HG02870 (cell line): ENCODE measurements around the gene ZSWIM4.
"Not testable (repeated sequence)": the region's sequence is repeated elsewhere in the genome, so short reads cannot be mapped to it uniquely, and the experiment has no call there.

Experiments used
- ATAC-seq: cut with Tn5 transposase; IDR thresholded peaks from one replicate; pipeline ENCODE4 v1.9.1; 2021; ENCODE audit warnings: mild to moderate bottlenecking, moderate library complexity; ENCODE audit not compliant: unreplicated experiment

Gene ZSWIM4

GRCh38 chr19:13778398-13778797 is 16.8 kb upstream of the ZSWIM4 start:
- no peak for ATAC-seq

GRCh38 chr19:13778847-13779246 is 16.4 kb upstream of the ZSWIM4 start:
- ATAC-seq = no peak

GRCh38 chr19:13779794-13780193 is 15.4 kb upstream of the ZSWIM4 start:
- ATAC-seq = not testable (repeated sequence)

GRCh38 chr19:13781547-13781946 is 13.7 kb upstream of the ZSWIM4 start:
- no peak for ATAC-seq

- ATAC-seq = no peak
Measured at GRCh38 chr19:13782537-13782936, 12.7 kb upstream of the ZSWIM4 start.

- no peak for ATAC-seq
Measured at GRCh38 chr19:13783565-13784500, 11.4 kb upstream of the ZSWIM4 start.

- ATAC-seq = no peak
Measured at GRCh38 chr19:13784731-13785452, 10.4 kb upstream of the ZSWIM4 start.

- no peak for ATAC-seq
Measured at GRCh38 chr19:13788991-13789390, 6.3 kb upstream of the ZSWIM4 start.

GRCh38 chr19:13790354-13790753 is 4.9 kb upstream of the ZSWIM4 start:
- ATAC-seq = no peak

- not testable (repeated sequence) for ATAC-seq
Measured at GRCh38 chr19:13793317-13793716, 1.9 kb upstream of the ZSWIM4 start.

- ATAC-seq = no peak
Measured at GRCh38 chr19:13794398-13794756, 866 bp upstream of the ZSWIM4 start.

- ATAC-seq = peak; percentile 33
Measured at GRCh38 chr19:13795595-13796300, 505 bp downstream of the ZSWIM4 start.

GRCh38 chr19:13796301-13797057 is 1.2 kb downstream of the ZSWIM4 start:
- ATAC-seq = no peak

GRCh38 chr19:13797058-13797440 is 1.8 kb downstream of the ZSWIM4 start:
- no peak for ATAC-seq

GRCh38 chr19:13797870-13798269 is 2.6 kb downstream of the ZSWIM4 start:
- ATAC-seq = no peak

- no peak for ATAC-seq
Measured at GRCh38 chr19:13799669-13800068, 4.4 kb downstream of the ZSWIM4 start.

- no peak for ATAC-seq
Measured at GRCh38 chr19:13803038-13803437, 7.8 kb downstream of the ZSWIM4 start.

- no peak for ATAC-seq
Measured at GRCh38 chr19:13804830-13805683, 9.8 kb downstream of the ZSWIM4 start.

GRCh38 chr19:13806728-13807127 is 11.5 kb downstream of the ZSWIM4 start:
- ATAC-seq = no peak
